D341Med (cell line): Measurements from ENCODE around the gene BEST3.
A peak's percentile ranks its signal among the peaks of the same experiment; 100 is the strongest.
"Not testable (repeated sequence)": the region's sequence is repeated elsewhere in the genome, so short reads cannot be mapped to it uniquely, and the experiment has no call there.

Experiments used
- DNase-seq: peaks from one replicate; pipeline ENCODE4 v3.0.0; 2012; ENCODE audit warnings: low spot score

Gene BEST3

DNA sequence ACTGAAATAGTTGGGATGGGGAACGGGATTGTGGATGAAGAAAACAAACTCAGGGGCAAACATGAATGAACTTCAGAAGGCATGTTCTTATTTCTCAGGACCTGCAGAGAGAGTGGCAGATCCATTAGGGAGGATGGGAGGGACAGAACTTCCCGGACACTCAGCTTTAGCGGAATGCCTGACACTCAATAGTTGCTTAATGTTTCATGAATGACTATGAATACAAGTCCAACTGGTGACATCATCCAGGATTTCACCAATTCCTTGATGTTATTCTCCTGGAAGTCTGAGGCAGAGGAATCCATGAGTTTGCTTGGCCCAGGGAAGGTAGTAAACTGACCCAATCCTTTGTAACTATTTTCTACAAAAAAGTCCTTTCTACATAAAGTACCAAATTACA, 50.6 kb downstream of the BEST3 start:
- no peak for DNase-seq

DNA sequence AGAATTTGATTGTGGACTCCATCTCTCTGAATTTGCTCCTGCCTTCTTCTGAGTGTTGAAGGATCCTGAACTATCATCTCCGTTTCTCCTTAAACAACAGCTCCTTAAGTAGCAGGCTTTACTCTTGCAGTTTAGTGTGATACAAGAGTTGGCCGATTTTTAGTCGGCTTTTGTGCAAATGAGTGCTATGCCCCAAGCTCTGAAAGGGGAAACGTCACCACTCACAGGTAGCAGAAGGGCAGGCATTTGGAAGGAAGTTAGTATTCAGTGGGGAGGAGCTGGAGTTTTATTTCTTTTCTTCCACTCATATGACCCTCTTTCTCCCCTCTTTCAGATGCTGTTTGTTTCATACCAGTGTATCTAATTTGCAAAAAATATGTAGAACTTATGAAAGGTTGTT, 51.9 kb downstream of the BEST3 start:
- no peak for DNase-seq

DNA sequence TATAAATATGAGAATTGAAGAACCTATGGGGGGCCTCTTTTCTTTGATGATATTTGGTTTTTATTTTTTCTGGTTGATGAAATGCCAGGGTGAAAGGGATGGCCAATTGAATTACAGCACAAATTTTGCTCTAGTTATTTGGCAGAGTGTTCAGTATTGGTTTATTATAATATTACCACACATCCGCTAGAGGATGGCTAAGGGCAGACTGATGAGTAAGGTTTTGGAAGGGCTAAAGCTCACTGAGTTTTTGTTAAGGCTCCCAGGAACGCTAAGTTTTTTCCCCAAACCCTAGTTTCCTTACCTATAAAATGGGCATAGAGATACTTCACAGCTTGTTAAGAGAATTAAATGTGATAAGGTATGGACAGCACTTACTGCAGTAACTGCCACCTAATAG, 54.1 kb downstream of the BEST3 start:
- no peak for DNase-seq

DNA sequence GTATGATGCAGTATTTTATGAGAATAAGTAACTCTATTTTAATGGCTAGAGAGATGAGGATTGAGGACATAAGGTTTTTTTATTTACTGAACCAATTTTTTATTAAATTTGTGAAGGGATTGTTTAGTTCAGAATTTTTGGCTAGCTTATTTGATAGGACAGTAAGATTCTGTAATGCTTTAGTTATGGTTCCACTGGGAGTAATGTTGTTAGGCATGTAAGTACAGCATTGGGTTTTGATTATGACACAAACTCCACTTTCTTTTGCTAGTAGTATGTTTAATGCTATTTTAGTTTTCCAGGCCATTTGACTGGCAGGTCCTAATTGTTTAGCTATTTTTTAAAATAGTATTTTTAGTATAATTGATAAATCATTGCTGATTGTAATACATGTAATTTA, 54.6 kb downstream of the BEST3 start:
- DNase-seq: no peak

DNA sequence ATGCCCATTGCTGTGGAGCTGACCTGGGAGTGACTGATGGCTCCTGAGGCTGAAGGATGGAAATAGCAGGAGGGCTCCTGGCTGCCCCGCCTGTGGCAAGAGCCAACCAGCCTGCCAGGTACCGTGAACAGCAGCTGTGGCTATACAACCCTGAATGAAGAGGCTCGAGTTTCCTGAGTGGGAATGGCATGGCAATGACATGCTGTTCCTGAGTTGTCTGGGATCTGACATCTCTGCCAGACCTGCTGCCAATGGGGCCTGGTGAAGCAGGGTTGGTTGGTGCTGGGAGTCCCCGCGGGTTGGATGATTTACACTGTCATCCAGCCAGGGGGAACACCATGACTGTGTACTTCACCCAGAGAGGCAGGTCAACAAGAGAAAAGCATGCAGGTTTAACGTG, 56.6 kb downstream of the BEST3 start:
- no peak for DNase-seq

DNA sequence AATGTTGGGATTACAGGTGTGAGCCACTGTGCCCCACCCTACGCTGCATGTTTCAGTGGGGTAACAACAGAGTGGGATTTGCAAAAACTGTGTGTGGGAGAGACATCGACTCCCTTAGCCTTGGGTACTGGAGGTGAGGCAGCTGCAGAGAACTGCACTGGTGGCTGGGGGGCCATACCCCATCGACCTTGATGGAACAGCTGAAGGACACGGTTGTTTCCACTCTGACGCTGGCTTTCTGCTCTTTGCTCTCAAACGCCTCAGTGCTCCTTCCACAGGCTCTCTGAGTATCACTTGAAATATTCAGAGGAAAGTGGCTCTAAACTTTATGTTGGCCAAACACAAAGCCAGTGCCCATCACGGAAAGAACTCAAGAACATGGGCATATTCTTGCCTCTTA, 57.6 kb downstream of the BEST3 start:
- DNase-seq: no peak

DNA sequence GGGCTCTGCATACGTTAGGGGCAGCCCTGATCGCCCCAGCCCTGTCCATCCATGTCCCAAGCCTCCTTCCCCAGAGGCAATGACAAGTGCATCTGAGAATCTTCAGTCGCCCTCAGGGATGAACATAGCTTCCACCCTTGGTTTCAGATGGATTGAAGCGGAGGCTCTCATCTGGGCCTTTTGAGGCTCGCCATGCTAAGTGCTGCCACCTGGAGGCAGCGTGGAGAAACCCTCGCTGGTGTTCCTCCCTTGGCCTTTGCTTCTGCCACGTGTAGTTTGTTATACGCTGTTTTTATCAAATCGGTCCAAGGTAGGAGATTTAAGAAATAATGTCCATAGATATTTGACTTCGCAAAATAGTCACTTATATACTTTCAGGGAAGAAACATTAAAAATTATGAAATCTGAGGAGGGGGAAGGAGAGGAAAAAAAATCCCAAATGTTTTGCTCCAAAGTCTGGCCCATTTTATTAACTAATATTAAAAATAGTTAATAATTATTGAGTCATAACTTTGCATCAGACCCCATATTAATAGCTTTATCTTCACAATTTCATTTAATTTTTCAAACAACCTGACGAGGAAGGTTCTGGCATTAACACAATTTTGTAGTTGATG, 59.6 kb downstream of the BEST3 start:
- peak; percentile 88 for DNase-seq

DNA sequence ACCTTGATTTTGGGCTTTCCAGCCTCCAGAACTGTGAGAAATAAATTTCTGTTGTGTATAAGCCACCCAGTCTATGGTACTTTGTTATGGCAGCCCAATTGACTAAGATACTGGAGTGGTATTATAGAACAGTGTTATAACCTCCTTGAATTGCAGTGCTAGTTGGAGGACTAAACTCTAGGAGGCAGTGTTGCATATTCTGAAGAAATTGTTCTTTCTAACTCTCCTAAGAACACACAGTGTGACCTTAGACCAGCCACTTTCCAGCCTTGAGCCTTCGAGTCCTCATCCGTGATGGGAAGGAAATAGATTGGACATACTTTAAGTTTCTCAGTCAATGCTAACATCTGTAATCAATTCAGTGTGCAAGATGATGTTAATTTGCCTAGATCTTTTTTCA, 66.0 kb downstream of the BEST3 start:
- DNase-seq: no peak

DNA sequence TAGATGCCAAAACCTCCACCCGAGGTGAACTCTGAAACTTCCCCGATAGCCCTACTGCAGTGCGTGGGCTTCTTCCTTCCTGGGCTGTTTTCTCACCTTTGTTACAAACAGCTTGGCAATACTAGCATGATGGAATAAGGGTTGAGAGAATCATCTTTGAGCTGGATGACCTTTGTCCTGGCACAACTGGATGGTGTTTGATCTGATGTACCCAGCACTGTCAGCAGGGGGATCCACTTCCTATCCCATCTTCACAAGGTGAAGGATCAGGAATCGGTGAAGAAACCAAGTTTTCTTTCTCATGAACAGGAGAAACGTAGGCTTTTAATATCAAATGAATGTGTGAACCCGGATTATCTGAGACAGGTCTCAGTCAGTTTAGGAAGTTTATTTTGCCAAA, 68.9 kb downstream of the BEST3 start:
- DNase-seq: no peak

DNA sequence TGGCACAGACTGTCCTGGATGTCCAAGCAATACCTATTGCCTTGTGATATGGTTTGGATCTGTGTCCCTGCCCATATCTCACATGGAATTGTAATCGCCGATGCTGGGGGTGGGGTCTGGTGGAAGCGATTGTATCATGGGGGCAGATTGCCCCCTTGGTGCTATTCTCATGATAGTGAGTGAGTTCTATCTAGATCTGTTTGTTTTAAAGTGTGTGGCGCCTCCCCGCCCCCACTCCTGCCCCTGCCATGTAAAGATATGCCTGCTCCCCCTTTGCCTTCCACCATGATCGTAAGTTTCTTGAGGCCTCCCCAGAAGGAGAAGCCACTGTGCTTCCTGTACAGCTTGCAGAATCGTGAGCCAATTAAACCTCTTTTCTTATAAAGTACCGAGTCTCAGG, 71.6 kb downstream of the BEST3 start:
- no peak for DNase-seq

DNA sequence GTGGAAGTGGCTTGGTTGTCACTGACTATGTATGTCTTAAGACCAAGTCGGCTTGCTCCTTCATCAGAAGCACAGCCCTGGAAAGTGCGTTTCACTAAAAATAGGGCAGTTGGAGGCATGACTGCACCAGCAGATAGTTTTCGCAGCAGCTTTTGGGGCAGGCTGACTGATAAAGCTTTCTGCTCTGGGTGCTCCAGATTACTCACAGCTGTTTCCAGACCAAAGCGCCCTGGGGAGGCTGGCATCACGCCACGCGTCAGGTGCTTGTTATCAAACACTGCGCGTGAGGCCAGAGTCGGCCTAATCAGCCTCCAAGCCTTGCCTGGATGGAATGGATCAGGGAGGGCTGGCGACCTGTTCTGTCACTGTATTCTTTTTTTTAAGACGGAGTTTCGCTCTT, 75.1 kb downstream of the BEST3 start:
- no peak for DNase-seq

DNA sequence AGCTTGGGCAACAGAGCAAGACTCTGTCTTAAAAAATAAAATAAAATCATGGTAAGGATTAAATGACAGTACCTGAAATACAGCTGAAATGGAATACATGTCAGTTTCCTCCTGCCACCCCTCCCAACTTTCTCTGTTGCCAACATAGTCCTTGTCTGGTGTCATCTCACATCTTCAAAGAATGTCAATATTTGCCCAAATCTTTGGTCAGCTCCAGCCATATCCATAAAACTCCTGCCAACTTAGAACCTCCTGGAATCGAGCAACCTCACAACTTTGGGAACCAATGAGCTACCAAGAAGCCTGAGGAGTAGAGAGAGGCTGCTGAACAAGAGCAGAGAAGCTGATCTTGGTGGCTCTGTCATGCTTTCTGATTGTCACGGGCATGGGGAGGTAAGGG, 77.6 kb downstream of the BEST3 start:
- no peak for DNase-seq

DNA sequence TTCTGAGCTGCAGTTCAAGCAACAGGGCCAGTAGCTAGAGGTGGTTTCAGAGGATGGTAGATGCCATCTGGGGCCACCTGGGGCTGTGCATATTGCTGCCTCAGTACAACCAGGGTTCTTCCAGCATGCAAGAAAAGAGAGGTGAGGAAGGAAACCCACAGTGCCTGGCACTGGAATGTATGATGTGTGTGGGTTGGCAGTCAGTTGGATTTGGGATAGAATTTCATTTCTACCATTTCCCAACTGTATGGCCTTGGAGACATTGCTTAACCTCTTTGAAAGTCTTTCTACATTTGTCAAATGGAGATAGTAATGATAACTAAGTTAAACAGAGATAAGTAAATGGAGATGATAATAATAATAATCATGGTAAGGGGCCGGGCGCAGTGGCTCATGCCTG, 78.2 kb downstream of the BEST3 start:
- no peak for DNase-seq

DNA sequence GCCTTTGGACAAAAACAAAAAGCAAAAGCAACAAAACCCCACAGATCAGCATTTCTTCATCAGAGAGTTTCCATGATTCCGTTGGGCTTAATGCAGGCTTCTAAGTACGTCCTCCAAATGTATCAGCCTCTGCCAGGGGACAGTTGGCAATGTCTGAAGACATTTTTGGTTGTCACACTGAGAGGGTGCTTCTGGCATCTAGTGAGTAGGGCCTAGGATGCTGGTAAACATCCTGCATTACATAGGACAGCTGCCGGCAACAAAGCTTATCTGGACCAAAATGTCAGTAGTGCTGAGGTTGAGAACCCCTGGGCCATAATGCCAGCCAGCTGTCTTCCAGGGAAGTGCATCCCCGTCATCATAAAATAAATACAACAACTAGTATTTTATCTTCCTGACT, 79.0 kb downstream of the BEST3 start:
- DNase-seq: no peak

DNA sequence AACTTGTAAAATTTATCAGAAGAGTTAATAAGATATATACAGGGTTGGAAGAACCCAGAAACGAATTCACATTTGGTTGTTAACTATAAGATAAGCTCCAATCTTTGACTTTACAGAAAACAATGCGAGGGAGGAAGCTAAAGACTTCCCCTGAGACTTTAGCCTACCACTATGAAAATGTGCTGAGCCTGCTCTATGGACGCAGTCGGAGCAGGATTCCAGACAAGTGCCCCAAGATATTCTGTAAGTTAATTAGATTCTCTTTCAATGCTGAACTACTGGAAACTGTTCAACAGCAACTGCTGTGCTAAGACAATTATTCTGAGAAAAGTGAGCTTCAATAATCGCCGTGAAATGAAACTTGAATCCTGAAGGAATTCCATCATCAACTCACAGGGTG, 80.1 kb downstream of the BEST3 start:
- no peak for DNase-seq

DNA sequence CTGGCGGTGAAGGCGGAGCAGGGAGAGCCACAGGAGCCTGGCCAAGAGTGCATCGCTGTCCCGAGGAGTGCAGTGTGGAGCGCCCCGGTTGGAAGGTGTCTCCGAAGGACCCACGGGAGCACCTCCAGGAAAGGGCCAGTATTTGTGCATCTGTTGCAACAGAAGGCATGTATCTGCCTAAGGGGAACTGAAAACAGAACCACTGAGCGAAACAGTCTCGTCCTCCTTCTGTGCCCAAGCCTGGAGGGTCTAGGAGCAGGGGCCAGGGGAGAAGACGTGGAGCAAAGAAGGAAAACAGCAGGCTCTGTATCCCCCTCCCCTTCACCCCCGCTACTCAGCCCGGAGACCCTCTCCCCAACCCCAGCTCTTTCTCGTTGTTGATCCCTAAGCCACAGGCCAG, 83.1 kb downstream of the BEST3 start:
- no peak for DNase-seq

DNA sequence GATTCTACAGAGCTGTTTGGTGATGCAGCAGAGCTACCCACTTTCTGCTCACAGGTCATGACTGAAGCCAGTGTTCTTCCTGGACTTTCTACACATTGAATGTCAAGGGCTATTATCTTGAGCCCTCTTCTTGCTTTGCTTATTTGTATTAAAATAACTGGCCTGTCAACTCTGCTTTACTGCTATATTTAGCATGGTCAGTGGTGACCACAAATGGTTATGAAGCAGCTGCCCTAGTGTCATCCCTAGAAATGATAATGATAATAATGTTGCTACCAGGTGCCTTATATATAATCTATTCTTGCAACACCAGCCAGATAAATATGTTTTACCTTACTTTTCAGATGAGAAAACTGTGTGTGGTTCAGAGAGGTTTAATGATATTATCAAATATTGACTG, 85.8 kb downstream of the BEST3 start:
- DNase-seq: no peak

DNA sequence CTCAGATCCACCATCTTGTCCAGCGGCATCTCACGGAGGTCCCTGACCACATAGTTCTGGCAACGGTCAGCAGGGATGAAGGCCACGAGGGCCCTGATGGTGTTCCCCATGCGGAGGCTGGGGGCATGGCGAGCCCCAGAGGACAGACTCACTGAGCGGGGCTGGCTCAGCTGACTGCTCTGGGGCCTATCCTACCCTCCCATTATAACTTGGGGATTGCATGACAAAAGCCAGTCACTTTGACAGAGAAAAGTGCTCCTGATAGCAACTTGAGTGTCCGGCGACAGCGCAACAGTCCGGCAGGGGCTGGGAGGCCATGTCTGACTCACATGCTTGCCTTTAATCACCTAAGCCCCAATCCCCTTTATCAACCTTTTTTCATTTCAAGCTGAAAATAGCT, 88.4 kb downstream of the BEST3 start, which contains the start of gene LRRC10:
Gene LRRC10, minus strand, starts transcription at position 179 of the 400 bp plus-strand sequence. Its CDS starts 69 bp downstream, at position 110.
- DNase-seq: no peak

DNA sequence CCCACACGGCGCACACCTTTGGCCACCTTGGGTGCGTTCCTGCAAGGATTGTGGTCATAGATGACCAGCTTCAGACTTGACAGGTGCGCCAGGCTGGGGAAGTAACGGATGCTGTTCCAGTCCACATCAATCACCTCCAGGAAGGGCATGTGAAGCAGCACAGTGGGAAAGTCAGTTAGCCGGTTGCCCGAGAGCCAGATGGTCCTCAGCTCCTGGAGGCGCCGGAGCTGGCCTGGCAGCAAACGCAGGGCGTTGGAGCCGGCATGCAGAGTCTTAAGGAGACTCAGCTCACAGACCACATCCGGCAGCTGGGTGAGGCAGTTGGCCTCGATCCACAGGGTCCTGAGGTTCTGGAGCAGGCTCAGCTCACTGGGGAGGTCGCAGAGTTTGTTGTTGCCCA, 89.0 kb downstream of the BEST3 start:
- no peak for DNase-seq

DNA sequence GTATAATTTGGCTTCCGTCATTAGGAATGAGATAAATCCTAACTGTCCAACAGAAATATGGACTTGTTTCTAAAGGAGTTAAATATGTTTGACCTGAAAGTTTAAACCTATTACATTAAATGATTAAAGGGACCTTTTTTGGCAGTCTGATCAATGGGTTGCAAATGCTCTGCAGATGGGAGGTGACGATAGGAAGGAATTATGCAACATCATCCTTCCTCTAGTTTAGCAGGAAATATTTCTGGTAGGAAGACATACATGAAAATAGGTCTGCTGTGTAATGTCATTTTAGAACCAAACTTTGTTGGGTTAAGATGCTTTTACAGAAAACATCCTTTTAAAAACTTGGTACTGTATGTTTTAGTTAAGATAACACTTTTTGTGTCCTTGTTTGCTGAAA, 91.0 kb downstream of the BEST3 start:
- no peak for DNase-seq

DNA sequence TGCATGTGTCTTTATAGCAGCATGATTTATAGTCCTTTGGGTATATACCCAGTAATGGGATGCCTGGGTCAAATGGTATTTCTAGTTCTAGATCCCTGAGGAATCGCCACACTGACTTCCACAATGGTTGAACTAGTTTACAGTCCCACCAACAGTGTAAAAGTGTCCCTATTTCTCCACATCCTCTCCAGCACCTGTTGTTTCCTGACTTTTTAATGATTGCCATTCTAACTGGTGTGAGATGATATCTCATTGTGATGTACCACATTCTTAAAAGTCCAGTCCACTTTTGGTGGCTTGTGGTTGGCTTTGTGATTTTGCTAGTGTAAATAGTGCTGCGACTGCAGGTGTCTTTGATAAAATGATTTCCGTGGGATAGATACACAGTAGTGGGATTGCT, 94.8 kb downstream of the BEST3 start:
- not testable (repeated sequence) for DNase-seq
